ENCODE measurements around the gene CFAP251.

Gene CFAP251

DNA sequence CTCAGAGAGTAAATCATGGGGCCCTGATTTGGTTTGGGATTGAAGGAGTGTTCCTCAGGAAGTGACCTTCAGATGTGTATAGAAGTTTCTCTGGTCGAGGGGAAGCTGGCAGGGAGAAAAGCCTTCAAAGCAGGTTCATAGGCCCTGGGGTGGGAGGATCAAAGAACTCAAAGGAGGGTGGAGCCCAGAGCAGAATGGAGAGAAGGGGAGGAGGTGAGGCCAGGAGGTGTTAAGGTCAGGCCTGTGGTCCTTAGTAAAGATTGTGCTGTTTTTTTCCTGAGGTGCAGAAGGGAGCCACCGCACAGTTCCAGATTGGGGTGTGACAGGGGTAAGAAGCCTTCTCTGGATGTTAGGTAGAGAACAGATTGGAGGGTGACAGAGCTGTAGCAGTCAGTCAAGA is 9.7 kb upstream of the CFAP251 start:
- TF ChIP-seq TCF12 (IDR thresholded peaks at IDR 0.05; ENCODE audit: low read depth) = no peak
- no peak for TF ChIP-seq ZBTB7A (IDR thresholded peaks at IDR 0.05; ENCODE audit: low read depth)
- TF ChIP-seq TEAD4 (IDR thresholded peaks at IDR 0.05) = no peak
- no peak for TF ChIP-seq TAF1 (IDR thresholded peaks at IDR 0.05; ENCODE audit: low read depth)
- no peak for TF ChIP-seq RAD21 (IDR thresholded peaks at IDR 0.05; ENCODE audit: low read depth)
- TF ChIP-seq, protein P1, sequence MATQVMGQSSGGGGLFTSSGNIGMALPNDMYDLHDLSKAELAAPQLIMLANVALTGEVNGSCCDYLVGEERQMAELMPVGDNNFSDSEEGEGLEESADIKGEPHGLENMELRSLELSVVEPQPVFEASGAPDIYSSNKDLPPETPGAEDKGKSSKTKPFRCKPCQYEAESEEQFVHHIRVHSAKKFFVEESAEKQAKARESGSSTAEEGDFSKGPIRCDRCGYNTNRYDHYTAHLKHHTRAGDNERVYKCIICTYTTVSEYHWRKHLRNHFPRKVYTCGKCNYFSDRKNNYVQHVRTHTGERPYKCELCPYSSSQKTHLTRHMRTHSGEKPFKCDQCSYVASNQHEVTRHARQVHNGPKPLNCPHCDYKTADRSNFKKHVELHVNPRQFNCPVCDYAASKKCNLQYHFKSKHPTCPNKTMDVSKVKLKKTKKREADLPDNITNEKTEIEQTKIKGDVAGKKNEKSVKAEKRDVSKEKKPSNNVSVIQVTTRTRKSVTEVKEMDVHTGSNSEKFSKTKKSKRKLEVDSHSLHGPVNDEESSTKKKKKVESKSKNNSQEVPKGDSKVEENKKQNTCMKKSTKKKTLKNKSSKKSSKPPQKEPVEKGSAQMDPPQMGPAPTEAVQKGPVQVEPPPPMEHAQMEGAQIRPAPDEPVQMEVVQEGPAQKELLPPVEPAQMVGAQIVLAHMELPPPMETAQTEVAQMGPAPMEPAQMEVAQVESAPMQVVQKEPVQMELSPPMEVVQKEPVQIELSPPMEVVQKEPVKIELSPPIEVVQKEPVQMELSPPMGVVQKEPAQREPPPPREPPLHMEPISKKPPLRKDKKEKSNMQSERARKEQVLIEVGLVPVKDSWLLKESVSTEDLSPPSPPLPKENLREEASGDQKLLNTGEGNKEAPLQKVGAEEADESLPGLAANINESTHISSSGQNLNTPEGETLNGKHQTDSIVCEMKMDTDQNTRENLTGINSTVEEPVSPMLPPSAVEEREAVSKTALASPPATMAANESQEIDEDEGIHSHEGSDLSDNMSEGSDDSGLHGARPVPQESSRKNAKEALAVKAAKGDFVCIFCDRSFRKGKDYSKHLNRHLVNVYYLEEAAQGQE (IDR thresholded peaks at IDR 0.05; ENCODE audit: low read depth) = no peak
- TF ChIP-seq, protein P2, sequence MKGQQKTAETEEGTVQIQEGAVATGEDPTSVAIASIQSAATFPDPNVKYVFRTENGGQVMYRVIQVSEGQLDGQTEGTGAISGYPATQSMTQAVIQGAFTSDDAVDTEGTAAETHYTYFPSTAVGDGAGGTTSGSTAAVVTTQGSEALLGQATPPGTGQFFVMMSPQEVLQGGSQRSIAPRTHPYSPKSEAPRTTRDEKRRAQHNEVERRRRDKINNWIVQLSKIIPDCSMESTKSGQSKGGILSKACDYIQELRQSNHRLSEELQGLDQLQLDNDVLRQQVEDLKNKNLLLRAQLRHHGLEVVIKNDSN (IDR thresholded peaks at IDR 0.05) = no peak
- no peak for TF ChIP-seq EGR1 (IDR thresholded peaks at IDR 0.05)
- TF ChIP-seq FOXM1 (IDR thresholded peaks at IDR 0.05; ENCODE audit: borderline replicate concordance, low read depth) = no peak
- TF ChIP-seq EP300 (IDR thresholded peaks at IDR 0.05; ENCODE audit: borderline replicate concordance) = no peak
- TF ChIP-seq YY1 (IDR thresholded peaks at IDR 0.05; ENCODE audit: low read depth) = no peak
- TF ChIP-seq, protein P3, sequence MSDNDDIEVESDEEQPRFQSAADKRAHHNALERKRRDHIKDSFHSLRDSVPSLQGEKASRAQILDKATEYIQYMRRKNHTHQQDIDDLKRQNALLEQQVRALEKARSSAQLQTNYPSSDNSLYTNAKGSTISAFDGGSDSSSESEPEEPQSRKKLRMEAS (IDR thresholded peaks at IDR 0.05) = no peak
- TF ChIP-seq CEBPB (IDR thresholded peaks at IDR 0.05) = no peak
- no peak for TF ChIP-seq CREB1 (IDR thresholded peaks at IDR 0.05; ENCODE audit: low read depth)
- no peak for TF ChIP-seq NFIC (IDR thresholded peaks at IDR 0.05)

- TF ChIP-seq YY1 (IDR thresholded peaks at IDR 0.05; ENCODE audit: low read depth) (no peak), EGR1 (IDR thresholded peaks at IDR 0.05) (no peak), CREB1 (IDR thresholded peaks at IDR 0.05; ENCODE audit: low read depth) (no peak), ZBTB7A (IDR thresholded peaks at IDR 0.05; ENCODE audit: low read depth) (no peak), TEAD4 (IDR thresholded peaks at IDR 0.05) (no peak), TCF12 (IDR thresholded peaks at IDR 0.05; ENCODE audit: low read depth) (no peak), FOXM1 (IDR thresholded peaks at IDR 0.05; ENCODE audit: borderline replicate concordance, low read depth) (no peak), CEBPB (IDR thresholded peaks at IDR 0.05) (no peak), NFIC (IDR thresholded peaks at IDR 0.05) (no peak), TAF1 (IDR thresholded peaks at IDR 0.05; ENCODE audit: low read depth) (no peak), RAD21 (IDR thresholded peaks at IDR 0.05; ENCODE audit: low read depth) (no peak), EP300 (IDR thresholded peaks at IDR 0.05; ENCODE audit: borderline replicate concordance) (no peak)
- TF ChIP-seq, protein P2 (IDR thresholded peaks at IDR 0.05) = no peak
- TF ChIP-seq, protein P1 (IDR thresholded peaks at IDR 0.05; ENCODE audit: low read depth) = no peak
- TF ChIP-seq, protein P3 (IDR thresholded peaks at IDR 0.05) = no peak
Measured at GRCh38 chr12:121911824-121912585, 6.4 kb upstream of the CFAP251 start.

DNA sequence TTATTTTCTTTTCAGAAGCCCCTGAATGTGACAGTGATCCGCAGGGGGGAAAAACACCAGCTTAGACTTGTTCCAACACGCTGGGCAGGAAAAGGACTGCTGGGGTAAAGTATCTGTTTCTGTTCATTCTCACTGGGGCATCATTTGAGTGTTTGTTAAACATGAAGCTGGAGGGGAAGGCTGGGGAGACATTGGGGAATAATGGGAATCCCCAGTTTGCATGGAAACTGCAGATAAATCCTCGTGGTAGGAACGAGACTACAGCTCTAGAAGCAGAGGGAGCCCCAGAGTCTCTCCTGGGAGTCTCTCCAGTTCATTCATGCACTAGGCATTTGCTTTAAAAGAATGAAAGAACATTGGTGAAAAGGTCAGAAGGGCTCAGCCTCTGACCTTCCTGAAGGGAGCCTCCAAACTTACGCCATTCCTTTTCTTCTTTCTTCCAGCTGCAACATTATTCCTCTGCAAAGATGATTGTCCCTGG is 2.5 kb upstream of the CFAP251 start:
- TF ChIP-seq ZBTB7A (IDR thresholded peaks at IDR 0.05; ENCODE audit: low read depth) = no peak
- TF ChIP-seq YY1 (IDR thresholded peaks at IDR 0.05; ENCODE audit: low read depth) = no peak
- TF ChIP-seq EGR1 (IDR thresholded peaks at IDR 0.05) = no peak
- no peak for TF ChIP-seq TEAD4 (IDR thresholded peaks at IDR 0.05)
- TF ChIP-seq CREB1 (IDR thresholded peaks at IDR 0.05; ENCODE audit: low read depth) = no peak
- TF ChIP-seq, protein P2 (IDR thresholded peaks at IDR 0.05) = no peak
- no peak for TF ChIP-seq RAD21 (IDR thresholded peaks at IDR 0.05; ENCODE audit: low read depth)
- TF ChIP-seq, protein P3 (IDR thresholded peaks at IDR 0.05) = no peak
- TF ChIP-seq FOXM1 (IDR thresholded peaks at IDR 0.05; ENCODE audit: borderline replicate concordance, low read depth) = no peak
- TF ChIP-seq, protein P1 (IDR thresholded peaks at IDR 0.05; ENCODE audit: low read depth) = no peak
- TF ChIP-seq TAF1 (IDR thresholded peaks at IDR 0.05; ENCODE audit: low read depth) = no peak

All from Ishikawa (cell line).